Endothelial cell of umbilical vein (primary cell): ENCODE results near the gene SEMA4A. TPM values are rescaled to one million over a fixed set of nuclear protein-coding genes. Genes with fewer than 3 reads are reported as not detected.

ENCODE experiments used
- BruUV-seq: library from RNA; stranded (reverse); fragments of 400-500 nt; replicated peaks from 2 replicates; lab custom pipeline; 2021; lab: Mats Ljungman, UMichigan
- CTCF ChIA-PET: fragments of 300-600, 350-600 bp; sonication (Branson Sonifier 250); formaldehyde crosslinking; loops from one replicate; lab custom pipeline; 2021; ENCODE audit warnings: antibody characterized with exemption, inconsistent platforms; lab: Charles Lee
- POLR2A ChIA-PET: fragments of 300-600, 350-600 bp; sonication (Branson Sonifier 250); formaldehyde crosslinking; loops from one replicate; lab custom pipeline; 2021; ENCODE audit warnings: antibody characterized with exemption, inconsistent platforms; lab: Charles Lee
- DNase-seq: peaks from one replicate; pipeline ENCODE4 v3.0.0-alpha.2; 2011; ENCODE audit warnings: low read depth, low spot score
- FAIRE-seq: peaks from 2 replicates; lab custom pipeline; 2011; peaks lifted over from hg19 to GRCh38; lab: Jason Lieb, UNC
- H2AFZ ChIP-seq: 2 replicates; pipeline ENCODE4 v1.6.0; 2012; ENCODE audit warnings: low read depth, low read length, control low read depth, inconsistent platforms
- H3K27ac ChIP-seq: 2 replicates; pipeline ENCODE4 v1.5.1; 2011; ENCODE audit warnings: low read depth, mild to moderate bottlenecking, control low read depth, low read length, moderate library complexity; ENCODE audit not compliant: insufficient read depth
- H3K27me3 ChIP-seq, 2 experiments: 2 replicates each; pipeline versions ENCODE4 v1.6.0 to v1.6.1; 2011; ENCODE audit warnings: low read length in 2 of 2, mixed read lengths in 1 of 2; ENCODE audit not compliant: control insufficient read depth in 2 of 2, insufficient read depth in 2 of 2
- H3K36me3 ChIP-seq, 2 experiments: 2 replicates in 1 of 2; 3 replicates in 1 of 2; pipeline ENCODE4 v1.5.1; 2011; ENCODE audit warnings: low read length in 2 of 2, mild to moderate bottlenecking in 1 of 2, moderate library complexity in 1 of 2; ENCODE audit not compliant: control insufficient read depth in 2 of 2, insufficient read depth in 2 of 2; ENCODE audit errors: extremely low read depth in 1 of 2
- H3K4me1 ChIP-seq: 3 replicates; pipeline ENCODE4 v1.5.1; 2011; ENCODE audit warnings: mild to moderate bottlenecking, low read length; ENCODE audit not compliant: control insufficient read depth, insufficient read depth; ENCODE audit errors: extremely low read depth
- H3K4me2 ChIP-seq: 2 replicates; pipeline ENCODE4 v1.6.1; 2011; ENCODE audit warnings: low read length, control low read depth, mixed read lengths; ENCODE audit not compliant: insufficient read depth
- H3K4me3 ChIP-seq, 3 experiments: fragments of 200-600 bp in 1 of 3; sonication (generic), shearing (Covaris generic) in 1 of 3; replicated peaks in 1 of 3; 2 replicates each; pipeline ENCODE4 v1.5.1; 2011 to 2016; ENCODE audit warnings: control low read depth in 3 of 3, low read length in 3 of 3, mild to moderate bottlenecking in 2 of 3, inconsistent platforms in 1 of 3, low read depth in 1 of 3, moderate library complexity in 1 of 3; ENCODE audit not compliant: insufficient read depth in 1 of 3
- H3K79me2 ChIP-seq: 2 replicates; pipeline ENCODE4 v1.6.0; 2012; ENCODE audit warnings: low read length, inconsistent platforms; ENCODE audit not compliant: control insufficient read depth, insufficient read depth
- H3K9ac ChIP-seq: replicated peaks from 2 replicates; pipeline ENCODE3; 2011; ENCODE audit warnings: low read length, control low read depth; ENCODE audit not compliant: insufficient read depth; ENCODE audit errors: extremely low read depth
- H3K9me1 ChIP-seq: replicated peaks from 3 replicates; pipeline ENCODE4 v1.6.0; 2011; ENCODE audit warnings: mild to moderate bottlenecking, low read length; ENCODE audit not compliant: control insufficient read depth, insufficient read depth; ENCODE audit errors: extremely low read depth
- H3K9me3 ChIP-seq: replicated peaks from 2 replicates; pipeline ENCODE4 v1.5.1; 2012; ENCODE audit warnings: low read length, inconsistent platforms; ENCODE audit not compliant: control insufficient read depth, insufficient read depth
- H4K20me1 ChIP-seq: replicated peaks from 2 replicates; pipeline ENCODE3; 2011; ENCODE audit warnings: mild to moderate bottlenecking, low read length; ENCODE audit not compliant: control insufficient read depth, insufficient read depth; ENCODE audit errors: extremely low read depth
- EZH2 ChIP-seq: IDR thresholded peaks from 2 replicates; pipeline ENCODE4 v1.6.1; 2012; ENCODE audit warnings: borderline replicate concordance, low read depth, mild to moderate bottlenecking, moderate library complexity, low read length, inconsistent platforms; ENCODE audit not compliant: severe bottlenecking
- FOS ChIP-seq: IDR thresholded peaks from 2 replicates; pipeline ENCODE4 v1.6.1; 2011; ENCODE audit warnings: mild to moderate bottlenecking, low read length, moderate library complexity, borderline replicate concordance; ENCODE audit not compliant: insufficient read depth
- GATA2 ChIP-seq: IDR thresholded peaks from 2 replicates; pipeline ENCODE4 v1.7.0; 2011; ENCODE audit warnings: low read depth, mild to moderate bottlenecking, moderate library complexity, mixed read lengths, low read length; ENCODE audit not compliant: insufficient read length, insufficient read depth
- JUN ChIP-seq: IDR thresholded peaks from 2 replicates; pipeline ENCODE4 v1.6.1; 2011; ENCODE audit warnings: borderline replicate concordance, low read depth; ENCODE audit not compliant: insufficient read length, insufficient read depth
- MYC ChIP-seq: IDR thresholded peaks from one replicate; pipeline ENCODE4 v1.6.1; 2011; ENCODE audit warnings: mild to moderate bottlenecking, low read depth, low read length
- POLR2A ChIP-seq: IDR thresholded peaks from 2 replicates; pipeline ENCODE4 v1.6.1; 2012; ENCODE audit warnings: low read depth, mild to moderate bottlenecking, control low read depth, low read length
- POLR2AphosphoS5 ChIP-seq: IDR thresholded peaks from 2 replicates; pipeline ENCODE4 v1.6.1; 2012; ENCODE audit warnings: low read depth, mild to moderate bottlenecking, control low read depth, low read length, moderate library complexity; ENCODE audit not compliant: insufficient read depth
- dilution Hi-C: fragments of 300-500 bp; cut with MboI; formaldehyde crosslinking; loops from one replicate; pipeline ENCODE4 v1.15.0; 2019; ENCODE audit warnings: low sequenced_read_pairs; ENCODE audit not compliant: extremely low pct_ligation_motif_present
- intact Hi-C: fragments of 100-400 bp; cut with micrococcal nuclease; formaldehyde crosslinking; loops from one replicate; pipeline ENCODE4 v1.10.0; 2022
- polyA plus RNA-seq, 4 experiments: library from polyadenylated mRNA; depleted of rRNA in 3 of 4; stranded (reverse) in 3 of 4; unstranded in 1 of 4; fragments of >200 nt; gene quantifications; 2 replicates each; pipeline versions ENCODE4 v1.2.1 to v1.2.3, GENCODE V29; 2011 to 2012; ENCODE audit warnings: missing spikeins in 1 of 4
- total RNA-seq: library from RNA; stranded (reverse); gene quantifications from 2 replicates; pipeline ENCODE4 v1.2.3, GENCODE V29; 2021
- TF ChIP-seq, protein P1 (sequence below): IDR thresholded peaks from 2 replicates; pipeline ENCODE4 v1.6.1; 2011; ENCODE audit not compliant: insufficient read depth, insufficient read length
- TF ChIP-seq, protein P2 (sequence below), 2 donors: IDR thresholded peaks; 1 replicate in 1 of 2; 2 replicates in 1 of 2; pipeline ENCODE4 v1.5.1; 2011; ENCODE audit warnings: low read length in 2 of 2, mild to moderate bottlenecking in 2 of 2, moderate library complexity in 2 of 2, control low read depth in 1 of 2, inconsistent platforms in 1 of 2, low read depth in 1 of 2; ENCODE audit not compliant: insufficient read depth in 1 of 2; ENCODE audit errors: extremely low read depth in 1 of 2

The SEMA4A gene
- total and polyA plus RNA-seq, 2 donors (not counting 3 experiments of a cell fraction or from before 2014, with no cell fraction given), result 1.5 to 1.6 TPM

DNA sequence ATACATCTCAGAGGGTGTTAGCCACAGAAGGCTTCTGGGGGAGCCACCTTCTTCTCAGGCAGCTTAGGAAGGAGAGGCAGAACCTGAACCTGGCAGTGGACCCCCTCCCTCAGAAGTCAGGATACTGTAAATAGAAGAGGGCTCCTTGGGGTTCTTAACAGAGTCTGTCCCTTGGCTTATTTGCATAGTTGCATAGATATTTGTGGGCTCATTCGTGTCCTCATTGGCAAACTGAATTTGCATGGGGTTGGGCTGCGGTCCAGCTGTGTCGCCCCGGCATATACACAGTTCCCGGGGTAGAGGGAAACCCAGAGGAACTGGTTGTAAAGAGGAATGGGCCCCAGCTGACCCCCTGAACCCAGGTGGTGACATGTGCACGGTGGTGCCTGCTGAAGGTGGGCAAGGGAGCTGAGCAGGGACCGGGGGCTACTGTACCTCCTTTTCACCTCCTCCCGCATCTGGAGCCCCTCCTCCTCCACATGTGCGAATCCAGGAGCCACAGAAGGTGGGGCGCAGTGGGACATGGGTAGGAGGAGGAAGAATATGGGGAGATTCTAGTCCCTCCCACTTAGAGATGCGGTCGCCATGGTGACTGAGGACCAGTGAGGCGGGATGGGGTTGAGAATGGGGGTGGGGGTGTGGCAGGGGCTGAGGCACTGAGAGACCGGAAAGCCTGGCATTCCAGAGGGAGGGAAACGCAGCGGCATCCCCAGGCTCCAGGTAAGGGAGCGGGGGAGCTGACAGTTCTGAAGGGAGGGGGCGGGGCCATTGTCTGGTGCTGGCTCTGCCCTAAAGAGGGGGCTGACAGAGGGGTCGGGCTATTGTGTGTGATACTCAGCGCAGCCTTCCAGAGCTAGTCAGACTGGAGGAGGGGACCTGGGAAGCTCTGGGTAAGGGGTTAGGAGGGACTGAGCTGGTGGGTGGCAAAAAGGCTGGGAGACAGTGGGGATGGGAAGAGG lies 3.7 kb upstream of the SEMA4A start:
- H3K79me2 ChIP-seq, result no peaks in the 10 kb centered on the region
- H3K4me1 ChIP-seq, result peaks cover 24% of the 10 kb centered on the region
- ChIA-PET POLR2A (no interaction called here), CTCF (interaction anchor here (1.0 to 14.2 kb wide), 4 partner anchors 12 to 84 kb away, joined by 4 to 489 read pairs (median 8); no protein-coding TSS in a partner anchor)
- no peak overlapping the region for H2AFZ ChIP-seq
- no peaks in the 10 kb centered on the region for H3K36me3 ChIP-seq
- intact Hi-C loops (no loop called here), dilution Hi-C loops (no loop called here)
- no peak overlapping the region for H3K4me2 ChIP-seq
- H3K9me3 ChIP-seq, result no peaks in the 10 kb centered on the region
- DNase-seq, result no peak
- no peaks in the 10 kb centered on the region for H3K27me3 ChIP-seq
- no peaks in the 10 kb centered on the region for H4K20me1 ChIP-seq
- H3K27ac ChIP-seq, result no peak overlapping the region
- no peak for FAIRE-seq
- TF ChIP-seq JUN, result no peak
- TF ChIP-seq MYC, result no peak
- no peak for TF ChIP-seq GATA2
- no peak for TF ChIP-seq POLR2AphosphoS5
- TF ChIP-seq POLR2A, result no peak
- TF ChIP-seq, protein P1, sequence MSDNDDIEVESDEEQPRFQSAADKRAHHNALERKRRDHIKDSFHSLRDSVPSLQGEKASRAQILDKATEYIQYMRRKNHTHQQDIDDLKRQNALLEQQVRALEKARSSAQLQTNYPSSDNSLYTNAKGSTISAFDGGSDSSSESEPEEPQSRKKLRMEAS, result no peak
- TF ChIP-seq, protein P2, sequence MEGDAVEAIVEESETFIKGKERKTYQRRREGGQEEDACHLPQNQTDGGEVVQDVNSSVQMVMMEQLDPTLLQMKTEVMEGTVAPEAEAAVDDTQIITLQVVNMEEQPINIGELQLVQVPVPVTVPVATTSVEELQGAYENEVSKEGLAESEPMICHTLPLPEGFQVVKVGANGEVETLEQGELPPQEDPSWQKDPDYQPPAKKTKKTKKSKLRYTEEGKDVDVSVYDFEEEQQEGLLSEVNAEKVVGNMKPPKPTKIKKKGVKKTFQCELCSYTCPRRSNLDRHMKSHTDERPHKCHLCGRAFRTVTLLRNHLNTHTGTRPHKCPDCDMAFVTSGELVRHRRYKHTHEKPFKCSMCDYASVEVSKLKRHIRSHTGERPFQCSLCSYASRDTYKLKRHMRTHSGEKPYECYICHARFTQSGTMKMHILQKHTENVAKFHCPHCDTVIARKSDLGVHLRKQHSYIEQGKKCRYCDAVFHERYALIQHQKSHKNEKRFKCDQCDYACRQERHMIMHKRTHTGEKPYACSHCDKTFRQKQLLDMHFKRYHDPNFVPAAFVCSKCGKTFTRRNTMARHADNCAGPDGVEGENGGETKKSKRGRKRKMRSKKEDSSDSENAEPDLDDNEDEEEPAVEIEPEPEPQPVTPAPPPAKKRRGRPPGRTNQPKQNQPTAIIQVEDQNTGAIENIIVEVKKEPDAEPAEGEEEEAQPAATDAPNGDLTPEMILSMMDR (IDR thresholded peaks at IDR 0.05; ENCODE audit: extremely low read depth in 1 of 2, insufficient read depth in 1 of 2, low read depth in 1 of 2, low read length in 2 of 2), result no peak
- TF ChIP-seq FOS, result no peak
- no peak for TF ChIP-seq EZH2
- no peaks in the 10 kb centered on the region for H3K9me1 ChIP-seq
- no peak overlapping the region for H3K4me3 ChIP-seq
- H3K9ac ChIP-seq, result no peak overlapping the region
- no TSS peak for BruUV-seq
